Calu3 (cell line): ENCODE data around the gene LRRC8A. TPM values are rescaled to one million over a fixed set of nuclear protein-coding genes. Genes with fewer than 3 reads are reported as not detected.
"Not testable (repeated sequence)": the region's sequence is repeated elsewhere in the genome, so short reads cannot be mapped to it uniquely, and the experiment has no call there.

ENCODE experiments used
- BruUV-seq: library from RNA; stranded (reverse); fragments of 400-500 nt; replicated peaks from 2 replicates; lab custom pipeline; 2021; lab: Mats Ljungman, UMichigan
- CTCF ChIA-PET: fragments of 300-600 bp; sonication (Branson Sonifier 250); formaldehyde crosslinking; loops from one replicate; lab custom pipeline; 2022; ENCODE audit warnings: antibody characterized with exemption; lab: Charles Lee
- DNase-seq: peaks from one replicate; pipeline ENCODE4 v3.0.0; 2022
- H3K27ac Mint-ChIP-seq: one replicate; pipeline ENCODE4 v1.8.0; 2022; ENCODE audit warnings: mixed read lengths; ENCODE audit not compliant: unreplicated experiment
- H3K27me3 Mint-ChIP-seq: one replicate; pipeline ENCODE4 v1.8.0; 2022; ENCODE audit warnings: mixed read lengths; ENCODE audit not compliant: unreplicated experiment
- H3K36me3 Mint-ChIP-seq: one replicate; pipeline ENCODE4 v1.8.0; 2022; ENCODE audit warnings: mild to moderate bottlenecking, moderate library complexity, mixed read lengths; ENCODE audit not compliant: insufficient read depth, unreplicated experiment
- H3K4me1 Mint-ChIP-seq: one replicate; pipeline ENCODE4 v1.8.0; 2022; ENCODE audit warnings: mild to moderate bottlenecking, low read depth, mixed read lengths; ENCODE audit not compliant: unreplicated experiment
- H3K4me3 Mint-ChIP-seq: one replicate; pipeline ENCODE4 v1.8.0; 2022; ENCODE audit warnings: mild to moderate bottlenecking, low read depth, moderate library complexity, mixed read lengths; ENCODE audit not compliant: unreplicated experiment
- H3K9me3 Mint-ChIP-seq: one replicate; pipeline ENCODE4 v1.8.0; 2022; ENCODE audit warnings: low read depth, mixed read lengths; ENCODE audit not compliant: unreplicated experiment
- intact Hi-C: fragments of 100-400 bp; cut with micrococcal nuclease; formaldehyde crosslinking; loops from one replicate; pipeline ENCODE4 v1.10.0; 2022; ENCODE audit not compliant: unreplicated experiment
- total RNA-seq: library from RNA; stranded (reverse); gene quantifications from 2 replicates; pipeline ENCODE4 v1.2.3, GENCODE V29; 2022
- TF ChIP-seq, protein P1 (sequence below): fragments of 200-600 bp; IDR thresholded peaks from one replicate; pipeline ENCODE4 v1.8.0; 2022; ENCODE audit warnings: antibody characterized with exemption; ENCODE audit not compliant: unreplicated experiment

LRRC8A gene
- total RNA-seq, 1 experiment from 2014 or later: 29.9 TPM

DNA sequence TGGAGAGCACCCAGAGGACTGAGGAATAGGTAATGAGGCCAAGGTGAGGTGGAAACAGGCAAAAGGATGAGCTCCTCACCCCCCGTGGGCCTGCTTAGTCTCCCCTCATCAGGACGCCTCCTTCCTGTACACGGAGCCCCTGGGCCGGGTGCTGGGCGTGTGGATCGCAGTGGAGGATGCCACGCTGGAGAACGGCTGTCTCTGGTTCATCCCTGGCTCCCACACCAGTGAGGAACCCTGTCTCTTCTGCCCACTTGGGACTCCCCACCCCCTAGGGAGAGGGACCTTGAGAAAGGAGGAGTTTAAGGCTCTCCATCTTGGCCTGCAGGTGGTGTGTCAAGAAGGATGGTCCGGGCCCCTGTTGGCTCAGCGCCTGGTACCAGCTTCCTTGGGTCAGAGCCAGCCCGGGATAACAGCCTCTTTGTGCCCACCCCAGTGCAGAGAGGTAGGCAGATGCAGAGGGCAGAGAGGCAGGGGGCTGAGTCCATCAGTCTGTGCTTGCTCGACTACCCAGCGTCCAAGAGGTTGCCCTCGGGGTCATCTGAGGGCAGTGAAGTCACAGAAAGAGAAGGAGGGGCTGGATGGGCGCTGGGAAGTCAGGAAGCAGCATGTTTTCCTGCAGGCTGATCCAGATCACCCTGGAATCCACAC lies 58.5 kb downstream of the LRRC8A start:
- intact Hi-C loops: no loop called here
- no peak overlapping the region for H3K4me3 Mint-ChIP-seq
- TF ChIP-seq, protein P1, sequence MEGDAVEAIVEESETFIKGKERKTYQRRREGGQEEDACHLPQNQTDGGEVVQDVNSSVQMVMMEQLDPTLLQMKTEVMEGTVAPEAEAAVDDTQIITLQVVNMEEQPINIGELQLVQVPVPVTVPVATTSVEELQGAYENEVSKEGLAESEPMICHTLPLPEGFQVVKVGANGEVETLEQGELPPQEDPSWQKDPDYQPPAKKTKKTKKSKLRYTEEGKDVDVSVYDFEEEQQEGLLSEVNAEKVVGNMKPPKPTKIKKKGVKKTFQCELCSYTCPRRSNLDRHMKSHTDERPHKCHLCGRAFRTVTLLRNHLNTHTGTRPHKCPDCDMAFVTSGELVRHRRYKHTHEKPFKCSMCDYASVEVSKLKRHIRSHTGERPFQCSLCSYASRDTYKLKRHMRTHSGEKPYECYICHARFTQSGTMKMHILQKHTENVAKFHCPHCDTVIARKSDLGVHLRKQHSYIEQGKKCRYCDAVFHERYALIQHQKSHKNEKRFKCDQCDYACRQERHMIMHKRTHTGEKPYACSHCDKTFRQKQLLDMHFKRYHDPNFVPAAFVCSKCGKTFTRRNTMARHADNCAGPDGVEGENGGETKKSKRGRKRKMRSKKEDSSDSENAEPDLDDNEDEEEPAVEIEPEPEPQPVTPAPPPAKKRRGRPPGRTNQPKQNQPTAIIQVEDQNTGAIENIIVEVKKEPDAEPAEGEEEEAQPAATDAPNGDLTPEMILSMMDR: no peak
- CTCF ChIA-PET: no interaction called here
- DNase-seq: no peak
- H3K27ac Mint-ChIP-seq: no peak overlapping the region
- H3K4me1 Mint-ChIP-seq: no peaks in the 10 kb centered on the region
- no peaks in the 10 kb centered on the region for H3K9me3 Mint-ChIP-seq
- BruUV-seq: no TSS peak
- no peaks in the 10 kb centered on the region for H3K27me3 Mint-ChIP-seq
- H3K36me3 Mint-ChIP-seq: peaks cover 6% of the 10 kb centered on the region

DNA sequence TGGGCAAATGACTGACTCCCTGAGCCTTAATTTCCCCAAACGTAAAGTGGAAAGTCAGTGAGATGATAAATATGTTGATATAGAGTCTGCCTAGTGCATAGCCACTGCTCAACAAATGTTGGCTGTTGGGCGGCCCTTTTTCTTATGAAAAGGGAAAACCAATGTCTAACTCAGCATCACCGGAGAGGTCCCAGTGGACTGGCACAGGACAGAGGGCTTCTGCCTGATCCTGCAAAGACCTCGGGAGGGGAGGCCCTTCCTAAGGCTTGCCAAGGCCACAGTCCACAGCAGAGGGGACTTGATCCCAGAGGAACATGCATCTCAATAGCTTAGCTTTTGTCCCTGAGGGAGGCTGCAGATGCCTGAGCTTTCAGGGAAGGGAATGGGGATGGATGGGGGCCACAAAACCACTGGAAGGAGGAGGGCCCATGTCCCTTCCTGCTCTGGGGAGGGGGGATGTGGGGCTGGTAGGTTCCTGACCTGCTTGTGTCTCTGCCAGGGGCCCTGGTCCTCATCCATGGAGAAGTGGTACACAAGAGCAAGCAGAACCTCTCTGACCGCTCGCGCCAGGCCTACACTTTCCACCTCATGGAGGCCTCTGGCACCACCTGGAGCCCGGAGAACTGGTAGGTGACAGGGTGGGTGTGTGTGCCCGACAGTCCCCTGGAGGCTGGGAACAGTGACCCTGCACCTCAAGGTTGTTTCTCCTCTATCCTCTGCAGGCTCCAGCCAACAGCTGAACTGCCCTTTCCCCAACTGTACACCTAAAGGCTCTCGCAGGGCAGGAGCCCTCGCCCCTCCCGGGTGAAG lies 59.2 kb downstream of the LRRC8A start:
- intact Hi-C loops: no loop called here

DNA sequence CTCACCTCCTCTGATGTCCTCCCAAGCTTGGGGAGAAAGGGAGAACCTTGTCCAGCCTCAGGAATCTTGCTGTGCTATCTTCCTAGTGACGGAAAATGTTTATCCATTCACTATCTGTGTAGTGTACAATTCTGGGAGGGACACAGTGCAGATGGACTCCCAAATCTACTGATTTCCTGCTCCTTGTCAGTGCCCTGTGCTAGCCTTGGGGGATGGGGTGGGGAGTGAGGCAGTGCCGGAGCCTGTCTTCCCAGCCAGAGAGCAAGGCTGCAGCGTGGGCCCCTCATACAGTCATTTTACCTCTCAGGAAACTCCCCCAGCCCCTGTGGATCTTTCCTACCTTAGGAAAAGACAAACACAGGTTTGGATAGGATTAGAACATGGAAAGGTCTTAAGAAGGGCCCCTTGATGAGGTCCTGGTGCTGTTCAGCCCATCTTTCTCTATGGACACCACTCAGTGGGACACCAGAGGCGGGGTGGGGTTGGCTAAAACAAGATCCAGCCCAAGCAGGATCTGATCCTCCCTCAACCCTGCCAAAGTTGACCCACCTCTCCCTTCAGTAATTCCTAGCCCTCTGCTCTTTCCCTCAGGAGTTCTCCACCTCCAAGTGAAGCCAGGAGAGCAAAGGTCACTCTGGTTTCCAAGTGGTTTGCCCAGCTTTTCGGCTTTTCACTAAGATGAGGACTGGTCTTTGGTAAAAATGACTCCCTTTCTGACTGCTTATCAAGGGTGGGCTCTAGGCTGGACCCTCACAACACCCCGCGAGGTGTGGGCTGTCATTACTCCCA lies 62.1 kb downstream of the LRRC8A start:
- H3K4me1 Mint-ChIP-seq: peaks cover 13% of the 10 kb centered on the region
- H3K27ac Mint-ChIP-seq: no peak overlapping the region

More for the DNA sequence above, 59.2 kb downstream of the LRRC8A start:
- no TSS peak for BruUV-seq
- no peaks in the 10 kb centered on the region for H3K27me3 Mint-ChIP-seq
- peaks cover 7% of the 10 kb centered on the region for H3K4me1 Mint-ChIP-seq
- H3K36me3 Mint-ChIP-seq: peaks cover 13% of the 10 kb centered on the region
- no peak overlapping the region for H3K27ac Mint-ChIP-seq
- TF ChIP-seq, protein P1: no peak
- H3K9me3 Mint-ChIP-seq: no peaks in the 10 kb centered on the region
- no peak for DNase-seq
- CTCF ChIA-PET: no interaction called here
- H3K4me3 Mint-ChIP-seq: no peak overlapping the region

DNA sequence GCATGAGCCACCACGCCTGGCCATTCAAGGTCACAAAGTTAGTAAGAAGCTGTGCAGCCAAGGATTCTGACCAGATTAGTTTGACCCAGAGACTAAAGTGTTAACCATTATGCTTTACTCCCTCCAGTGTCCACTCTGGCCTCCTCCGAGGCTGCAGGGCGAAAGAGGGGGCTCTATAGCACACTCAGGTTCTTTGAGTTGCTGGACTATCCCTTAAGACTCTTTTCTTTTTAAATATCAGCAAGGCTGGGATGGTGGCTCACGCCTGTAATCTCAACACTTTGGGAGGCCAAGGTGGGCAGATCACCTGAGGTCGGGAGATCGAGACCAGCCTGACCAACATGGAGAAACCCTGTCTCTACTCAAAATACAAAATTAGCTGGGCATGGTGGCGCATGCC lies 63.0 kb downstream of the LRRC8A start:
- Mint-ChIP-seq H3K36me3 (peaks cover 32% of the 10 kb centered on the region), H3K4me1 (peaks cover 13% of the 10 kb centered on the region)
- H3K4me3 Mint-ChIP-seq, H3K27ac Mint-ChIP-seq, BruUV-seq, intact Hi-C loops, DNase-seq, H3K9me3 Mint-ChIP-seq, H3K27me3 Mint-ChIP-seq: not testable (repeated sequence)
- CTCF ChIA-PET: interaction anchor here (0.6 kb wide), 1 partner anchor 277 kb away, joined by 3 read pairs; no protein-coding TSS in a partner anchor

More for the DNA sequence above, 62.1 kb downstream of the LRRC8A start:
- TF ChIP-seq, protein P1: no peak
- BruUV-seq: no TSS peak
- intact Hi-C loops: no loop called here
- DNase-seq: no peak
- H3K36me3 Mint-ChIP-seq: peaks cover 34% of the 10 kb centered on the region
- H3K9me3 Mint-ChIP-seq: no peaks in the 10 kb centered on the region
- CTCF ChIA-PET: no interaction called here
- H3K4me3 Mint-ChIP-seq: no peak overlapping the region
- H3K27me3 Mint-ChIP-seq: no peaks in the 10 kb centered on the region
